ENCODE data around the gene PHF12.
"Not testable (repeated sequence)": the region's sequence is repeated elsewhere in the genome, so short reads cannot be mapped to it uniquely, and the experiment has no call there.

PHF12 gene

GRCh38 chr17:28928061-28928460, 23.3 kb downstream of the PHF12 start:
- DNase-seq = no peak

- DNase-seq = no peak
These were observed 24.5 kb downstream of the PHF12 start for GRCh38 chr17:28926786-28927185.

GRCh38 chr17:28926366-28926765, 25.0 kb downstream of the PHF12 start:
- DNase-seq = no peak

GRCh38 chr17:28925912-28926365, 25.4 kb downstream of the PHF12 start:
- peak; percentile 61 to 70 for DNase-seq

- no peak for DNase-seq
These were observed 31.1 kb downstream of the PHF12 start for GRCh38 chr17:28920201-28920600.

- no peak for DNase-seq
These were observed 33.0 kb downstream of the PHF12 start for GRCh38 chr17:28918295-28918694.

GRCh38 chr17:28917465-28917864, 33.9 kb downstream of the PHF12 start:
- DNase-seq = no peak

- no peak for DNase-seq
These were observed 34.3 kb downstream of the PHF12 start for GRCh38 chr17:28917029-28917428.

- DNase-seq = peak; percentile 41 to 62
These were observed 34.9 kb downstream of the PHF12 start for GRCh38 chr17:28916302-28916934.

GRCh38 chr17:28912938-28913333, 38.4 kb downstream of the PHF12 start:
- no peak for DNase-seq

GRCh38 chr17:28912281-28912937, 38.9 kb downstream of the PHF12 start:
- DNase-seq = peak in 1 of 2 experiments; percentile 30

- no peak for DNase-seq
These were observed 39.8 kb downstream of the PHF12 start for GRCh38 chr17:28911411-28912045.

GRCh38 chr17:28910534-28910933, 40.8 kb downstream of the PHF12 start:
- no peak for DNase-seq

GRCh38 chr17:28908640-28909167, 42.6 kb downstream of the PHF12 start:
- DNase-seq = no peak

GRCh38 chr17:28907709-28908475, 43.4 kb downstream of the PHF12 start:
- DNase-seq = no peak

- no peak for DNase-seq
These were observed 44.4 kb downstream of the PHF12 start for GRCh38 chr17:28906706-28907438.

- no peak for DNase-seq
These were observed 45.0 kb downstream of the PHF12 start for GRCh38 chr17:28906276-28906675.

GRCh38 chr17:28904800-28905199, 46.5 kb downstream of the PHF12 start:
- DNase-seq = no peak

GRCh38 chr17:28903546-28903841, 47.8 kb downstream of the PHF12 start:
- DNase-seq = not testable (repeated sequence)

- peak; percentile 78 to 82 for DNase-seq
These were observed 48.3 kb downstream of the PHF12 start, which contains the start of gene DHRS13 for GRCh38 chr17:28902819-28903545. TSS of gene DHRS13 (minus strand) at chr17:28903079. CDS start at chr17:28902944, 135 bp downstream.

Measured in Kasumi-1 (cell line).